Mononuclear cell (primary cell): ENCODE data around the gene WDR45. TPM values are rescaled to one million over a fixed set of nuclear protein-coding genes. Genes with fewer than 3 reads are reported as not detected.
"Not testable (repeated sequence)": the region's sequence is repeated elsewhere in the genome, so short reads cannot be mapped to it uniquely, and the experiment has no call there.

Source experiments
- H3K27me3 ChIP-seq: 2 replicates; pipeline ENCODE4 v1.6.0; 2011; ENCODE audit warnings: low read length, control low read depth; ENCODE audit not compliant: insufficient read depth
- H3K4me1 ChIP-seq: 2 replicates; pipeline ENCODE4 v1.5.1; 2011; ENCODE audit warnings: mild to moderate bottlenecking, low read length, control low read depth; ENCODE audit not compliant: insufficient read depth
- H3K4me3 ChIP-seq: 2 replicates; pipeline ENCODE4 v1.5.1; 2011; ENCODE audit warnings: mild to moderate bottlenecking, low read length, moderate library complexity
- H3K9me3 ChIP-seq: 2 replicates; pipeline ENCODE4 v1.5.1; 2011; ENCODE audit warnings: low read depth, mild to moderate bottlenecking, control low read depth, low read length
- total RNA-seq: library from RNA; depleted of rRNA; stranded (reverse); fragments of >200 nt; gene quantifications from one replicate; pipeline ENCODE4 v1.2.3, GENCODE V29; 2012

The WDR45 gene
- total RNA-seq, result 48.7 TPM

- Histone ChIP-seq H3K4me3 (peak within 1 kb of the TSS; percentile 66), H3K27me3 (no peaks in the 10 kb centered on the region), H3K9me3 (no peaks in the 10 kb centered on the region), H3K4me1 (peaks cover 9% of the 10 kb centered on the region)
Measured at GRCh38 chrX:49079489-49080428, at the start of gene WDR45. Gene WDR45, minus strand, starts transcription at chrX:49079887. Its CDS starts 1,792 bp downstream, at chrX:49078095.

- Histone ChIP-seq H3K27me3 (no peaks in the 10 kb centered on the region), H3K4me3 (no peak overlapping the region)
Measured at GRCh38 chrX:49129427-49129826, 49.7 kb upstream of the WDR45 start.

GRCh38 chrX:49127742-49128258 lies 48.1 kb upstream of the WDR45 start:
- not testable (repeated sequence) for H3K4me3 ChIP-seq, H3K4me1 ChIP-seq, H3K27me3 ChIP-seq, H3K9me3 ChIP-seq

More at GRCh38 chrX:49129427-49129826, 49.7 kb upstream of the WDR45 start:
- H3K9me3 ChIP-seq, result no peaks in the 10 kb centered on the region
- no peaks in the 10 kb centered on the region for H3K4me1 ChIP-seq

GRCh38 chrX:49122499-49122898 lies 42.8 kb upstream of the WDR45 start:
- no peak overlapping the region for H3K4me3 ChIP-seq
- H3K27me3 ChIP-seq, result no peaks in the 10 kb centered on the region
- H3K9me3 ChIP-seq, result no peaks in the 10 kb centered on the region
- peaks cover 11% of the 10 kb centered on the region for H3K4me1 ChIP-seq

- no peaks in the 10 kb centered on the region for H3K27me3 ChIP-seq
- H3K9me3 ChIP-seq, result no peaks in the 10 kb centered on the region
- peaks cover 20% of the 10 kb centered on the region for H3K4me1 ChIP-seq
- no peak overlapping the region for H3K4me3 ChIP-seq
Measured at GRCh38 chrX:49120091-49120490, 40.4 kb upstream of the WDR45 start.

GRCh38 chrX:49117581-49117980 lies 37.9 kb upstream of the WDR45 start:
- Histone ChIP-seq H3K9me3 (no peaks in the 10 kb centered on the region), H3K4me1 (peaks cover 14% of the 10 kb centered on the region), H3K27me3 (no peaks in the 10 kb centered on the region), H3K4me3 (no peak overlapping the region)

- H3K27me3 ChIP-seq, result no peaks in the 10 kb centered on the region
- no peak overlapping the region for H3K4me3 ChIP-seq
- H3K9me3 ChIP-seq, result no peaks in the 10 kb centered on the region
- peaks cover 11% of the 10 kb centered on the region for H3K4me1 ChIP-seq
Measured at GRCh38 chrX:49116716-49117115, 37.0 kb upstream of the WDR45 start.

- Histone ChIP-seq H3K4me3 (no peak overlapping the region), H3K4me1 (peaks cover 11% of the 10 kb centered on the region), H3K9me3 (no peaks in the 10 kb centered on the region), H3K27me3 (no peaks in the 10 kb centered on the region)
Measured at GRCh38 chrX:49116076-49116475, 36.4 kb upstream of the WDR45 start.

GRCh38 chrX:49111791-49112190 lies 32.1 kb upstream of the WDR45 start:
- H3K27me3 ChIP-seq, result no peaks in the 10 kb centered on the region

GRCh38 chrX:49110417-49110816 lies 30.7 kb upstream of the WDR45 start:
- no peaks in the 10 kb centered on the region for H3K27me3 ChIP-seq
- H3K4me1 ChIP-seq, result no peaks in the 10 kb centered on the region

More at GRCh38 chrX:49111791-49112190, 32.1 kb upstream of the WDR45 start:
- Histone ChIP-seq H3K9me3 (no peaks in the 10 kb centered on the region), H3K4me3 (no peak overlapping the region), H3K4me1 (peaks cover 2% of the 10 kb centered on the region)

GRCh38 chrX:49108641-49109040 lies 29.0 kb upstream of the WDR45 start:
- H3K4me1 ChIP-seq, result no peaks in the 10 kb centered on the region
- H3K9me3 ChIP-seq, result no peaks in the 10 kb centered on the region
- H3K4me3 ChIP-seq, result no peak overlapping the region
- H3K27me3 ChIP-seq, result no peaks in the 10 kb centered on the region

More at GRCh38 chrX:49110417-49110816, 30.7 kb upstream of the WDR45 start:
- Histone ChIP-seq H3K9me3 (no peaks in the 10 kb centered on the region), H3K4me3 (no peak overlapping the region)

GRCh38 chrX:49106930-49107329 lies 27.2 kb upstream of the WDR45 start:
- Histone ChIP-seq H3K27me3 (no peaks in the 10 kb centered on the region), H3K4me3 (no peak overlapping the region), H3K9me3 (no peaks in the 10 kb centered on the region), H3K4me1 (no peaks in the 10 kb centered on the region)

- Histone ChIP-seq H3K27me3 (no peaks in the 10 kb centered on the region), H3K4me1 (peaks cover 5% of the 10 kb centered on the region), H3K9me3 (no peaks in the 10 kb centered on the region), H3K4me3 (no peak overlapping the region)
Measured at GRCh38 chrX:49106296-49106695, 26.6 kb upstream of the WDR45 start.

GRCh38 chrX:49103637-49104036 lies 23.9 kb upstream of the WDR45 start:
- H3K27me3 ChIP-seq, result no peaks in the 10 kb centered on the region
- H3K4me3 ChIP-seq, result no peak overlapping the region
- no peaks in the 10 kb centered on the region for H3K9me3 ChIP-seq
- H3K4me1 ChIP-seq, result peaks cover 15% of the 10 kb centered on the region

GRCh38 chrX:49102190-49102589 lies 22.5 kb upstream of the WDR45 start:
- Histone ChIP-seq H3K9me3 (no peaks in the 10 kb centered on the region), H3K4me1 (peaks cover 15% of the 10 kb centered on the region), H3K4me3 (no peak overlapping the region), H3K27me3 (no peaks in the 10 kb centered on the region)

- Histone ChIP-seq H3K4me1 (peaks cover 15% of the 10 kb centered on the region), H3K27me3 (no peaks in the 10 kb centered on the region), H3K9me3 (no peaks in the 10 kb centered on the region), H3K4me3 (peak overlapping the region; percentile 54)
Measured at GRCh38 chrX:49101629-49101984, 21.9 kb upstream of the WDR45 start.
